ENCODE data around the gene ARHGAP23.

The ARHGAP23 gene

GRCh38 chr17:38460716-38461630 lies 32.7 kb downstream of the ARHGAP23 start:
- Histone ChIP-seq H2AFZ (ENCODE audit: low read length) (no peak overlapping the region), H3K27ac (ENCODE audit: low read depth, low read length, poor library complexity, severe bottlenecking) (no peak overlapping the region), H3K36me3 (ENCODE audit: insufficient read depth, low read length) (no peaks in the 10 kb centered on the region), H3K4me2 (ENCODE audit: low read length) (no peak overlapping the region), H3K9me2 (ENCODE audit: low read depth, low read length) (no peaks in the 10 kb centered on the region), H3K4me3 (ENCODE audit: low read depth, low read length, poor library complexity, severe bottlenecking) (no peak overlapping the region), H4K20me1 (ENCODE audit: insufficient read depth, low read length) (no peaks in the 10 kb centered on the region), H3K9me3 (ENCODE audit: low read length) (no peaks in the 10 kb centered on the region), H3F3A (ENCODE audit: insufficient read depth, low read length) (no peaks in the 10 kb centered on the region), H3K27me3 (ENCODE audit: insufficient read depth, low read length) (no peaks in the 10 kb centered on the region; the same call in 1 of the 2 replicates), H3K79me2 (ENCODE audit: insufficient read depth, low read length) (no peaks in the 10 kb centered on the region), H3K4me1 (ENCODE audit: insufficient read depth, low read length, severe bottlenecking) (no peaks in the 10 kb centered on the region), H3K9ac (ENCODE audit: low read length) (no peak overlapping the region)
- TF ChIP-seq EZH2 (IDR thresholded peaks at IDR 0.05; ENCODE audit: borderline replicate concordance, low read length) (no peak), CTCF (IDR thresholded peaks at IDR 0.05; ENCODE audit: low read length) (no peak)

DNA sequence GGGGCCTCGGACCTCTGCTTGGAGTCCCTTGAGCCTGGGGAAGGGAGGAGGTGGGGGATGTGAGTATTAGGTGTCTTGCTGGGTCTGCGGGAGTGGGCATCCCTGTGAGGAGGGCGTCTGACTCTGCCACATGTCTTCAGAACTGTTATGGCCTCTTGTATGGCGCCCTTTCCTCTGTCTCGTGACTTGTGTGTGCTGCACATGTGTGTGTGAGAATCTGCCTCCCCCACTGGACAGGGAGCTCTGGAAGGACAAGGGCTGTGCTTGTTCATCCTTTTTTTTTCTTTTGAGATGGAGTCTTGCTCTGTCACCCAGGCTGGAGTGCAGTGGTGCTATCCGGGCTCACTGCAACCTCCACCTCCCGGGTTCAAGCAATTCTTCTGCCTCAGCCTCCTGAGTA lies 33.4 kb downstream of the ARHGAP23 start:
- Histone ChIP-seq H3K4me1 (ENCODE audit: insufficient read depth, low read length, severe bottlenecking) (no peaks in the 10 kb centered on the region), H3K27ac (ENCODE audit: low read depth, low read length, poor library complexity, severe bottlenecking) (no peak overlapping the region), H3K4me2 (ENCODE audit: low read length) (no peak overlapping the region), H3K4me3 (ENCODE audit: low read depth, low read length, poor library complexity, severe bottlenecking) (no peak overlapping the region), H3K27me3 (ENCODE audit: insufficient read depth, low read length) (no peaks in the 10 kb centered on the region; the same call in 1 of the 2 replicates), H3K9me2 (ENCODE audit: low read depth, low read length) (no peaks in the 10 kb centered on the region), H3F3A (ENCODE audit: insufficient read depth, low read length) (no peaks in the 10 kb centered on the region), H3K36me3 (ENCODE audit: insufficient read depth, low read length) (no peaks in the 10 kb centered on the region), H3K9me3 (ENCODE audit: low read length) (no peaks in the 10 kb centered on the region), H4K20me1 (ENCODE audit: insufficient read depth, low read length) (no peaks in the 10 kb centered on the region), H3K9ac (ENCODE audit: low read length) (no peak overlapping the region), H2AFZ (ENCODE audit: low read length) (no peak overlapping the region), H3K79me2 (ENCODE audit: insufficient read depth, low read length) (no peaks in the 10 kb centered on the region)
- no peak for TF ChIP-seq EZH2 (IDR thresholded peaks at IDR 0.05; ENCODE audit: borderline replicate concordance, low read length)
- TF ChIP-seq CTCF (IDR thresholded peaks at IDR 0.05; ENCODE audit: low read length) = no peak

DNA sequence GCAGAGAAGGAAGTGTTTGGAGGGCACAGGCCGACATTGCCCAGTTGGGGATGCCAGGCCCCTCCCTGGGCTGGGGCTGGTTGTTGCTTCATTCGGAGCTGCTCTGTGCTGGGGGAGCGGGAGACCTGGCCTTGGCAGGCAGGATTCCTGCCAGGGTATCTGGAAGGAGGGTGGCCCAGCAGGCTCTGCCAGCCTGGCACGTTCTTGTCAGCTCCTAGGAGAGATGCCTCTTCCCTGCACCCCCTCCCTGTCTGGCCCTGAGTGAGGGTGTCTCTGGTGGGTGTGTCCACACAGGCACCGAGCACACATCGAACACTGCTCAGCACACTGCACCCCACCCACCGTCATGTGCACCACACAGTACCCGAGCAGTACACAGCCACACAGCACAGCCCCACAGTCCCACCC lies 35.2 kb downstream of the ARHGAP23 start:
- H3K36me3 ChIP-seq (ENCODE audit: insufficient read depth, low read length) = no peaks in the 10 kb centered on the region
- no peaks in the 10 kb centered on the region for H3K9me3 ChIP-seq (ENCODE audit: low read length)
- H2AFZ ChIP-seq (ENCODE audit: low read length) = no peak overlapping the region
- no peak overlapping the region for H3K4me3 ChIP-seq (ENCODE audit: low read depth, low read length, poor library complexity, severe bottlenecking)
- no peaks in the 10 kb centered on the region for H3F3A ChIP-seq (ENCODE audit: insufficient read depth, low read length)
- H3K4me2 ChIP-seq (ENCODE audit: low read length) = no peak overlapping the region
- H3K79me2 ChIP-seq (ENCODE audit: insufficient read depth, low read length) = no peaks in the 10 kb centered on the region
- no peaks in the 10 kb centered on the region for H4K20me1 ChIP-seq (ENCODE audit: insufficient read depth, low read length)
- H3K27ac ChIP-seq (ENCODE audit: low read depth, low read length, poor library complexity, severe bottlenecking) = no peak overlapping the region
- H3K27me3 ChIP-seq (ENCODE audit: insufficient read depth, low read length) = no peaks in the 10 kb centered on the region
- TF ChIP-seq CTCF (IDR thresholded peaks at IDR 0.05; ENCODE audit: low read length) (no peak), EZH2 (IDR thresholded peaks at IDR 0.05; ENCODE audit: borderline replicate concordance, low read length) (no peak)
- no peaks in the 10 kb centered on the region for H3K4me1 ChIP-seq (ENCODE audit: insufficient read depth, low read length, severe bottlenecking)
- H3K9ac ChIP-seq (ENCODE audit: low read length) = no peak overlapping the region
- H3K9me2 ChIP-seq (ENCODE audit: low read depth, low read length) = no peaks in the 10 kb centered on the region

Data from OCI-LY1 (cell line).